Measurements from ENCODE around the gene PRR23E.

The PRR23E gene

GRCh38 chr3:127185962-127186674 lies 6.8 kb upstream of the PRR23E start:
- no peak for DNase-seq

GRCh38 chr3:127187316-127187715 lies 5.6 kb upstream of the PRR23E start:
- DNase-seq: no peak

- no peak for DNase-seq
Measured at GRCh38 chr3:127193341-127193740, 410 bp downstream of the PRR23E start.

GRCh38 chr3:127193775-127194174 lies 844 bp downstream of the PRR23E start:
- DNase-seq: no peak

- DNase-seq: no peak
Measured at GRCh38 chr3:127194601-127195187, 1.8 kb downstream of the PRR23E start.

GRCh38 chr3:127195417-127195816 lies 2.5 kb downstream of the PRR23E start:
- no peak for DNase-seq

GRCh38 chr3:127196002-127196401 lies 3.1 kb downstream of the PRR23E start:
- no peak for DNase-seq

GRCh38 chr3:127196466-127197299 lies 3.8 kb downstream of the PRR23E start:
- no peak for DNase-seq

GRCh38 chr3:127197300-127198189 lies 4.6 kb downstream of the PRR23E start:
- no peak for DNase-seq

GRCh38 chr3:127200086-127200691 lies 7.3 kb downstream of the PRR23E start:
- no peak for DNase-seq

GRCh38 chr3:127203024-127203423 lies 10.1 kb downstream of the PRR23E start:
- DNase-seq: no peak

- DNase-seq: no peak
Measured at GRCh38 chr3:127204841-127205582, 12.1 kb downstream of the PRR23E start.

GRCh38 chr3:127206154-127206553 lies 13.2 kb downstream of the PRR23E start:
- no peak for DNase-seq

- no peak for DNase-seq
Measured at GRCh38 chr3:127206611-127207516, 13.9 kb downstream of the PRR23E start.

- no peak for DNase-seq
Measured at GRCh38 chr3:127207727-127208482, 15.0 kb downstream of the PRR23E start.

GRCh38 chr3:127208483-127209100 lies 15.7 kb downstream of the PRR23E start:
- DNase-seq: no peak

GRCh38 chr3:127209155-127209839 lies 16.4 kb downstream of the PRR23E start:
- DNase-seq: no peak

- DNase-seq: no peak
Measured at GRCh38 chr3:127209840-127210653, 17.1 kb downstream of the PRR23E start.

All from cortex of kidney (tissue), 1 donor.